CD14-positive monocyte (primary cell): ENCODE data around the gene SP7. TPM values are rescaled to one million over a fixed set of nuclear protein-coding genes. Genes with fewer than 3 reads are reported as not detected.

Experiments
- DNase-seq, 3 donors: peaks; one replicate each; pipeline ENCODE4 v3.0.0-alpha.2; 2011 to 2022
- H2AFZ ChIP-seq: 2 replicates; pipeline ENCODE4 v1.6.0; 2012; ENCODE audit warnings: mild to moderate bottlenecking, low read depth, low read length, inconsistent platforms; ENCODE audit not compliant: insufficient read depth, poor library complexity, severe bottlenecking
- H3K27ac ChIP-seq, 2 donors: 1 replicate in 1 of 2; 2 replicates in 1 of 2; pipeline ENCODE4 v1.5.1; 2012 to 2013; ENCODE audit warnings: low read length in 2 of 2, control low read depth in 1 of 2, inconsistent platforms in 1 of 2, low read depth in 1 of 2, mild to moderate bottlenecking in 1 of 2
- H3K27me3 ChIP-seq, 2 donors: one replicate each; pipeline versions ENCODE4 v1.6.0 to v1.6.1; 2011 to 2013; ENCODE audit warnings: low read length in 2 of 2; ENCODE audit not compliant: control insufficient read depth in 2 of 2, insufficient read depth in 2 of 2
- H3K36me3 ChIP-seq, 2 donors: replicated peaks in 1 of 2; 1 replicate in 1 of 2; 2 replicates in 1 of 2; pipeline versions ENCODE4 v1.5.1 to v1.6.1; 2012 to 2013; ENCODE audit warnings: low read length in 2 of 2, control low read depth in 1 of 2, inconsistent platforms in 1 of 2, mild to moderate bottlenecking in 1 of 2; ENCODE audit not compliant: insufficient read depth in 2 of 2, control insufficient read depth in 1 of 2
- H3K4me1 ChIP-seq, 2 donors: 1 replicate in 1 of 2; 2 replicates in 1 of 2; pipeline versions ENCODE4 v1.5.1 to v1.6.1; 2012 to 2013; ENCODE audit warnings: low read length in 2 of 2, control low read depth in 1 of 2, inconsistent platforms in 1 of 2, mild to moderate bottlenecking in 1 of 2, moderate library complexity in 1 of 2; ENCODE audit not compliant: insufficient read depth in 2 of 2, control insufficient read depth in 1 of 2
- H3K4me2 ChIP-seq: replicated peaks from 2 replicates; pipeline ENCODE3; 2012; ENCODE audit warnings: low read length, moderate library complexity, mild to moderate bottlenecking; ENCODE audit not compliant: poor library complexity, severe bottlenecking; ENCODE audit errors: extremely low read depth
- H3K4me3 ChIP-seq, 3 experiments: fragments of 200-600 bp in 1 of 3; sonication (generic) in 1 of 3; replicated peaks in 1 of 3; 1 replicate in 2 of 3; 2 replicates in 1 of 3; pipeline ENCODE4 v1.5.1; 2011 to 2013; ENCODE audit warnings: low read length in 3 of 3, mild to moderate bottlenecking in 3 of 3, control low read depth in 2 of 3, low read depth in 2 of 3, inconsistent platforms in 1 of 3, moderate library complexity in 1 of 3
- H3K79me2 ChIP-seq: 2 replicates; pipeline ENCODE4 v1.6.0; 2012; ENCODE audit warnings: mild to moderate bottlenecking, control low read depth, inconsistent platforms, low read length, moderate library complexity; ENCODE audit not compliant: insufficient read depth
- H3K9ac ChIP-seq: 2 replicates; pipeline ENCODE4 v1.6.0; 2017; ENCODE audit warnings: low read length, mild to moderate bottlenecking; ENCODE audit not compliant: insufficient read depth, poor library complexity, severe bottlenecking
- H3K9me3 ChIP-seq, 2 donors: replicated peaks in 1 of 2; 1 replicate in 1 of 2; 2 replicates in 1 of 2; pipeline versions ENCODE4 v1.5.1 to v1.6.1; 2012 to 2013; ENCODE audit warnings: low read length in 2 of 2, control low read depth in 1 of 2; ENCODE audit not compliant: control insufficient read depth in 1 of 2, insufficient read depth in 1 of 2
- H4K20me1 ChIP-seq: 2 replicates; pipeline ENCODE4 v1.6.0; 2012; ENCODE audit warnings: mild to moderate bottlenecking, low read length, control low read depth, moderate library complexity; ENCODE audit not compliant: insufficient read depth
- H3K27ac Mint-ChIP-seq, 7 donors: one replicate each; pipeline ENCODE4 v1.8.0; 2020; ENCODE audit warnings: mild to moderate bottlenecking in 7 of 7, mixed read lengths in 7 of 7, moderate library complexity in 6 of 7, inconsistent platforms in 2 of 7
- H3K27me3 Mint-ChIP-seq, 3 donors: one replicate each; pipeline ENCODE4 v1.8.0; 2021 to 2022; ENCODE audit warnings: low read depth in 3 of 3, mild to moderate bottlenecking in 3 of 3, mixed read lengths in 3 of 3, moderate library complexity in 3 of 3, inconsistent platforms in 1 of 3
- H3K36me3 Mint-ChIP-seq, 2 donors: one replicate each; pipeline ENCODE4 v1.8.0; 2020; ENCODE audit warnings: mixed read lengths in 2 of 2, inconsistent platforms in 1 of 2, mild to moderate bottlenecking in 1 of 2
- H3K4me1 Mint-ChIP-seq: one replicate; pipeline ENCODE4 v1.8.0; 2020; ENCODE audit warnings: mild to moderate bottlenecking, mixed read lengths
- H3K4me3 Mint-ChIP-seq, 2 donors: one replicate each; pipeline ENCODE4 v1.8.0; 2020; ENCODE audit warnings: mild to moderate bottlenecking in 2 of 2, mixed read lengths in 2 of 2, moderate library complexity in 1 of 2
- H3K9me3 Mint-ChIP-seq, 7 donors: one replicate each; pipeline ENCODE4 v1.8.0; 2020 to 2022; ENCODE audit warnings: mixed read lengths in 7 of 7, mild to moderate bottlenecking in 6 of 7, moderate library complexity in 6 of 7, inconsistent platforms in 2 of 7
- CTCF ChIP-seq: fragments of 200-600 bp; IDR thresholded peaks from one replicate; pipeline ENCODE4 v1.8.0; 2022; ENCODE audit warnings: antibody characterized with exemption, mild to moderate bottlenecking
- WGBS: methylation state at CpG from one replicate; pipeline ENCODE4 v1.1.5; 2013; ENCODE audit warnings: missing lambda C conversion rate; ENCODE audit not compliant: insufficient coverage; 5-methylcytosine and 5-hydroxymethylcytosine counted together
- intact Hi-C, 2 donors: fragments of 100-400 bp; cut with micrococcal nuclease; formaldehyde crosslinking; loops; one replicate each; pipeline versions ENCODE4 v1.15.0 to v1.15.1; 2023
- polyA plus RNA-seq, 3 donors: library from polyadenylated mRNA; depleted of rRNA in 1 of 3; unstranded in 2 of 3; stranded (reverse) in 1 of 3; fragments of 300-500 nt in 2 of 3; fragments of >200 nt in 1 of 3; fragmentation: Illumina TruSeq in 2 of 3; gene quantifications; 1 replicate in 2 of 3; 2 replicates in 1 of 3; pipeline ENCODE4 v1.2.3, GENCODE V29; 2012 to 2021

The SP7 gene
- polyA plus RNA-seq, 3 donors = 0.04 TPM; not detected in 2

- no peak overlapping the region for H2AFZ ChIP-seq
- no peaks in the 10 kb centered on the region for H3K9me3 ChIP-seq
- H3K9me3 Mint-ChIP-seq = peaks cover 0 to 2% (median 0%) of the 10 kb centered on the region in 7 donors
- no peak overlapping the region for H3K4me3 Mint-ChIP-seq
- intact Hi-C loops = no loop called here
- H3K4me3 ChIP-seq = no peak overlapping the region
- H3K9ac ChIP-seq = no peak overlapping the region
- peaks cover 5 to 37% of the 10 kb centered on the region in 2 donors for H3K27me3 ChIP-seq
- H3K27me3 Mint-ChIP-seq = peaks cover 48 to 68% (median 48%) of the 10 kb centered on the region in 3 donors
- DNase-seq = no peak
- TF ChIP-seq CTCF = no peak
- H3K79me2 ChIP-seq = no peaks in the 10 kb centered on the region
- H3K27ac Mint-ChIP-seq = peak overlapping the region in 1 of 7 donors; percentile 56
- peaks cover 21% of the 10 kb centered on the region for H3K4me1 Mint-ChIP-seq
- no peak overlapping the region for H3K27ac ChIP-seq
- H3K36me3 Mint-ChIP-seq = peaks cover 0 to 2% of the 10 kb centered on the region in 2 donors
- 90% methylated on average over 4 of the region's 8 CpGs for WGBS
- H4K20me1 ChIP-seq = no peaks in the 10 kb centered on the region
- H3K4me2 ChIP-seq = no peak overlapping the region
- peaks cover 6 to 9% of the 10 kb centered on the region in 2 donors for H3K4me1 ChIP-seq
- no peaks in the 10 kb centered on the region for H3K36me3 ChIP-seq
Measured at GRCh38 chr12:53334822-53335221, 1.3 kb downstream of the SP7 start.

DNA sequence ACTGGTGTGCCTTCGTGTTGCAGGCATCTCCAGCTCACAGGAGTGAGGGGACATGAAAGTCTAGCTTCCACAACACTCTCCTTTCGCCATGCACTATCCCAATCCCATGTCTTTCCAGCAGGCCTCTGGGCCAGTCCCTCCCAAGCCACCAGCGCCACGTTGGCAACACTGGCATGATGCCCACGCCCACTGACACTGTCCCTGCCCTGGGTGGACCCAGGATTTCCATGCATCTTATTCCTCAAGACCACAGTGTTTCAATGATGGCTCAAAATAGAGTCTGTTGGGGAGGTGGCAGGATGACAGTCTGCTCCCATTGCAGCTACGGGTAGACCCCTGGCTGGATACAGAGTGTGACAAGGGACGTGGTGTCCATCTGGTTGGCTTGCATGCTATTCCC, 2.3 kb downstream of the SP7 start:
- TF ChIP-seq CTCF = no peak
- peaks cover 46 to 59% (median 46%) of the 10 kb centered on the region in 3 donors for H3K27me3 Mint-ChIP-seq
- H3K9me3 ChIP-seq = no peaks in the 10 kb centered on the region
- peaks cover 0 to 2% of the 10 kb centered on the region in 2 donors for H3K36me3 Mint-ChIP-seq
- no peak overlapping the region for H2AFZ ChIP-seq
- WGBS = 83% methylated on average over 5 of the region's 7 CpGs
- H3K27ac Mint-ChIP-seq = no peak overlapping the region
- no peaks in the 10 kb centered on the region for H4K20me1 ChIP-seq
- peaks cover 0 to 2% (median 0%) of the 10 kb centered on the region in 7 donors for H3K9me3 Mint-ChIP-seq
- no peaks in the 10 kb centered on the region for H3K79me2 ChIP-seq
- H3K27ac ChIP-seq = no peak overlapping the region
- H3K4me3 Mint-ChIP-seq = peak overlapping the region in 1 of 2 donors; percentile 35
- no peak overlapping the region for H3K4me3 ChIP-seq
- H3K27me3 ChIP-seq = peaks cover 5 to 36% of the 10 kb centered on the region in 2 donors
- no peak for DNase-seq
- intact Hi-C loops = no loop called here
- peaks cover 6 to 9% of the 10 kb centered on the region in 2 donors for H3K4me1 ChIP-seq
- no peak overlapping the region for H3K4me2 ChIP-seq
- H3K9ac ChIP-seq = no peak overlapping the region
- peaks cover 21% of the 10 kb centered on the region for H3K4me1 Mint-ChIP-seq
- no peaks in the 10 kb centered on the region for H3K36me3 ChIP-seq
